ENCODE data around the gene KCTD19.

KCTD19 gene

DNA sequence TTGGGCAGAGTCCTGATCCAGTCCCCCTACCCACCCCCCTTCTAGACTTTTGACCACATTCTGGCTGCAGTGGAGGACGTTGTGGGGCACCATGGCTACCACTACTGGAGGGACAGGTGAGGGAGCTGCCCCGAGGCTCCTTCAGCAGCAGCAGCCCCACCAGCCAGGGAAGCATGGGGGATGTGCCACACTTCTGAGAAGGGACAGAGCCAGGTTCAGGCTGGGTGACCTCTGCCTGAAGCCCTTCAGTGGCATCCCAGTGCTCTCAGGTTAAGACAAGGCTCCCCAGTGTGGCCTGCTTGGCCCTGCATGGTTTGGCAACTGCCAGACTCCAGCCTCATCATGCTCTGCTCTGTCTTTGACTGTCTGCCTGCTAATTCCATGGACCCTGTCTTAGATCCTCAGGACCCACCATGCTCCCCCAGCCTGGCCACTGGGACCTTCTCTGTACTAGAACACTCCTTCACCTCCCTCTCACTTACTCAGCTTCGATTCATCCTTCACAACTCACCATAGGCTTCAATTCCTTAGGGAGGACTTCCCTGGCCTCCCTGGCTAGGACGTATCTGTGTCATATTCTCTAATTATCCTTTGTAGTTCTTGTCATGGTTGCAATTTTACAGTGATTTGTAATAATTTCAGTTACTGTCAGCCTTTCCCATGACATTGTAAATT lies 68.9 kb downstream of the KCTD19 start:
- DNase-seq: no peak

DNA sequence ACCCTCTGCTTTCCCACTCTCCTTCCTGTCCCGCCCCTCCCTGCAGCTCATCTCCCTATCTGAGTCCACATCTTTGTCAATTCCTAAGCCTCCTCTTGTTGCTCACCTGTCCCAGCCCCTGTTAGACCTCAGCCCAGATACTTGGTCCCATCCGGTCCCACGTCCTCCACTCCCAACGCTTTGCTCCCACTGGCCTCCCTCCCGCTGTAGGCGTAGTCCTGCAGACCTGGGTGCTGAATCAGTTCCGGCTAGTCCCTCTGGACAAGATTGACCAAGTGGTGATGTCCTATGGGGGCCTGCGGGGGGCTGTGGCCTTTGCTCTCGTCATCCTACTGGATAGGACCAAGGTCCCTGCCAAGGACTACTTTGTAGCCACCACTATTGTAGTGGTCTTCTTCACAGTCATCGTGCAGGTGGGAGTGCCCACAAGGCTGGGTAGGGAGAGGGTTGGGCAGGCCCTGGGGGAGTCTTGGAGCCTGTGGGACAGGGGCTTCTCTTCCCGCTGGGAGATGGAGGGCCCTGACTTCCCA lies 69.8 kb downstream of the KCTD19 start:
- no peak for DNase-seq

DNA sequence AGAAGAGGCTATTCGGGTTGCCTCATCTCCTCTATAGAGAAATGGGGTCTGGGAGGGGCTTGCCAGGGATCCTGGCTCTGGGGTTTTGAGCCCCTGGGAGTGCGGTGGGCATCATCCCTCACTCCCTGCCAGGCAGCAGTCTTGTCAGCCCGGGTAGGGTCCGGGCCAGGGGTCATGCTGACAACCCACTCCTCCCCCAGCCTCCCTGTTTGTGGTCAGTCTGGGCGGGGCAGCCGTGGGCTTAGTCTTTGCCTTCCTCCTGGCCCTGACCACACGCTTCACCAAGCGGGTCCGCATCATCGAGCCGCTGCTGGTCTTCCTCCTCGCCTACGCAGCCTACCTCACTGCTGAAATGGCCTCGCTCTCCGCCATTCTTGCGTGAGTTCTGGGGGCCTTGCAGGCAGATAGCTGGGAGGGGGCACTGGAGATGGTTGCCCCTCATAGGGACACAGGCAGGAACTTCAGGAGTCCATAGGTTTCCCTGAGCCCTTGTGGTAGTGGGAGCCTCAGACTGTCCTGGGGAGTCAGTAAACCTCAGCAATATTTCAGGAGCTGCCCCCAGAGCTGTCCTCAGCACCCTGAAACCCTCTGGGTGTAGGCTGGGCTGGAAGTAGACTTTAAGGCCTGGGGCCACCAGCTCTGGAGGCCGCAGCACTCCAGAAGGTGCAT lies 70.9 kb downstream of the KCTD19 start:
- DNase-seq: no peak

DNA sequence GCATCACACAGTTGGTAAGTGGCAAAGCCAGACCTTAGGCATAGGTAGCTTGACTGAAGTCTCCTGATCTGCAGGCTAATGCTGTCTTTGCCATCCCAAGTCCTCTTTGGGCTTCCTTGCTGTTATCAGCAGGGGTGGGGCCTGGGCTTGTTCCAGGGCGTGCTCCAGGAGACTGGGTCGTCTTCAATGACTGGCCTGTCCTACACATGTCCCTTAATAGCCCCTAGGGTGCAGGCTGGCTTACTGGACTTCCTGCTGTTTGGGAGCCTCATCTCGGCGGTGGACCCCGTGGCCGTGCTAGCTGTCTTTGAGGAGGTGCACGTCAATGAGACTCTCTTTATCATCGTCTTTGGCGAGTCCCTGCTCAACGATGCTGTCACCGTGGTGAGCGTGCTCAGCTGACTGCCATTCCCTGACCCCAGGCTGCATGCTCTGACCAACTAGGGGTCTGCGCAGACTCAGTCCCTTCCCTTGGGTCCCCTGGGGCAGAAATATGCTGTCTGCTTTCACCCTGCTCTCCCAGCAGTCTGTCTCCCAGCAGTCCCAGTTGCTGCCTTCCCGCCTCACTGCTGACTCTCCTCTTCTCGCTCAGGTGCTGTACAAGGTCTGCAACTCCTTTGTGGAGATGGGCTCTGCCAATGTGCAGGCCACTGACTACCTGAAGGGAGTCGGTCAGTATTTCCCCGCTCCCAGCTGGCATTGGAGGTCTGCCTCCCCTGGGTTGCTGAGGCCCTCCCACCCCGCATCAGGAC lies 71.6 kb downstream of the KCTD19 start:
- DNase-seq: no peak

DNA sequence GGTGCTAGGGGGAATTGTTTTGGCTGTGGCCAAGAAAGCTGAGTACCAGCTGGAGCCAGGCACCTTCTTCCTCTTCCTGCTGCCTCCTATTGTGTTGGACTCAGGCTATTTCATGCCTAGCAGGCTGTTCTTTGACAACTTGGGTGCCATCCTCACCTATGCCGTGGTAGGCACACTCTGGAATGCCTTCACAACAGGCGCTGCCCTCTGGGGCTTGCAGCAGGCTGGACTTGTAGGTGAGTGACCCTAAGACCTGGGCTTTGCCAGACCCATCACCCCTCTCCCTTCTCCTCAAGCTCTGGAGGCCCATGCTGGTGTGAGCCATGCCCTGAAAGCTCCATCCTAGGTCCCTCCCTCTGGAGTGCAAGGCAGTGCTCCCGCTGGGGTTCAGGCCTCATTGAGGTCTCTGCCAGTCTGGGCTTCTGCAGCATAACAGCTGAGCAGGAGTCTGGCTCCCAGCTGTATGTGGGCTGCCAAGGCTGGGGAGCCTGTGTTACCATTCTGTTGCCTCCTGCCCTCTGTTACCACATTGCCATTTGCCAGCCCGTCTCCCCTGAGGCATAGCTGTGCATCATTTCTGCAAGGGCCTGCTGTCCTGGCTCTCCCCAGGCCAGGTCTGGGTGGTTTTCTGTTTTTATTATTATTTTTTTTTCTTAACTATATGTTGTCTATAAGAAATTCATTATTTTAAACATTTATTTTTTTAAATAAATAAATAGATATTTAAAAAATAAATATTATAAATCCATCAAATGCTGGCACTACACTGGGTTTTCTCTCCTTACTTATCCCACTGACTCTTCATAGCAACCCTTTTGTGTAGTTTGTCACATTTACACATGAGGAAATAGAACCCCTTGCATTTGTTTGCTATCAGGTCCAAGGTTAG lies 73.7 kb downstream of the KCTD19 start:
- no peak for DNase-seq

DNA sequence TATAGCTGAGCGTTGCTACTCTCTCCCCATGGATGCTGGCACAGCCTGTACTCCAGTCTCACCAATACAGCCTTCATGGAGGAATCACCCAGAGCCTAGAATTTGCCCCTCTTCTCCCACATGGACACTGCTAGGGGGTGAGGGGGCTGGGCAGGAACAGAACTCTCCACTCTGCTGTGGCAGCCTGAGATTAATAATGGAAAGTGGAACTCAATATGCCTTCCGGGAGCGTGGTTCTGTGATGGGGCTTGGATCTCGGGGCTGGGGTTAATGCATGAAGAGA lies 76.6 kb downstream of the KCTD19 start:
- no peak for DNase-seq

DNA sequence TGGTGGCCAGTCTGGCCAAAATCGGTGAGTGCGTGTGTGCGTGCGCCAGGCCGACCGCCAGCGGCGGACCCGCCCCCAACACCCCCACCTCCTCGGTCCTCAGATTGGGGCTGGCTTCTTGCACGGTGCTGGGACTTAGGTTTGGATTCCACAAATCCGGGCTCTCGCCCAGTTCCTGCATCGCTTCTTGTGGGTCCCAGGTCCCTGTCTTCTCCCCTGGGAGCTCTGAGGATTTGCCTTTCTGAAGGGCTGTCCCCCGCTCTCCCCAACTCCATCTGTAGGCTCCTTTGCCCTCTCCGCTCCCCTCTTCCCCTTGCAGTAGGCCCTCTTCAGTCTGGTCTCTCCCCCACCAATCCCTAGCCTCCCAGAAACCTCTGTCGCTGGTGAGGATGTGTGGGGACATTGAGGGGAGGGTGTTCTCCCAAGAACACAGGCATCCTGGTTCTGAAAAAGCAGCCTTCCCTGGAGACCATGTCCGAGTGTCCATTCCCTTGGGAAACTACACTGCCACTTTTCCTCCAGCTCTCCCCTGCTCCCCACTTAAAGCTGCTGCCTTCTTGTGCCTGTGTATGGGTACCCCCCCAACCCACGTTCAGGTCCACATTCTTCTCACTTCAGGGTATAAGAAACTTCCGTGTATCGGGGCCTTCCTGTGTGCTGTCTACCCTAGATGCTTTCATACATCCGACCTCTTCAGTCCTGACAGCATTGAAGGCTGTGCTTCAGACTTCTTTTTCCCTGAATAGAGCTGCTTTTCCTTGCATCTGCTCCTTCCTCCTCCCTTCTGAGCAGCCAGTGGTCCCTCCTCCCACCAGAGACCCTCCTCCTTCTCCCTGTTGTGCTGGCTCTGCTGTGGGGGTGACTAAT lies 77.1 kb downstream of the KCTD19 start:
- no peak for DNase-seq

DNA sequence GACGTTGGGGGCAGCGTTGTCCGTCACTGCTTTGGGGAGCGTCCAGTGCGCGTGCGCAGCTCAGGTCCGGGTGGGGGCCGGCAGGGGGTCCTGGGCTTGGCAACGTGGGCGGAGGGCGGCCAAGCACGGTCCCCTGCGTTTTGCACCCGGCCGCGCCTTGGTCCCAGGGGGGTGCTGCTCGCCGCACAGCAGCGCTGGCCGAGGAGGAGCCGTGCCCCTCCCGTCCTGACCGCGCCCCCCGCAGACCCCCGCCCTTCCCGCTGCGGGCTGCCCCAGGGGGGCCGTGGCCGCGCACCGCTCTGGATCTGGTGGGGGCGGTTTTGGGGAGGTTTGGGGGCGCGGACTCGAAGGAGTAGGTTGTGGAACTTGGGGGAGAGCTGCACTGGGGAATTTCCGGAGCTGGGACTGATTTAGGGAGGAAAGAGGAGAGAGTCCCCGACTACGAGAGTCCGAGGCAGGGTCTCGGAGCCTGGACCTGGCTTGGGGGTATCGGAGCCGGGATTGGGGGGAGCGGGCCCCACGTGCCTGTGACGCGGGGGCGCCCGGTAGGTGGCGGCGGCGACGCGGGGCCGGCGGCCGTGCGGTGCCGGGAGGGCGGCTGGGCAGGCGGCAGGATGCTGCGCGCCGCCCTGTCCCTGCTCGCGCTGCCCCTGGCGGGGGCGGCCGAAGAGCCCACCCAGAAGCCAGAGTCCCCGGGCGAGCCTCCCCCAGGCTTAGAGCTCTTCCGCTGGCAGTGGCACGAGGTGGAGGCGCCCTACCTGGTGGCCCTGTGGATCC lies 78.0 kb downstream of the KCTD19 start, which contains the start of gene SLC9A5:
TSS of gene SLC9A5 (plus strand) at position 579 of the 777 bp plus-strand sequence. CDS start at position 615, 36 bp downstream.
- peak; percentile 56 for DNase-seq

DNA sequence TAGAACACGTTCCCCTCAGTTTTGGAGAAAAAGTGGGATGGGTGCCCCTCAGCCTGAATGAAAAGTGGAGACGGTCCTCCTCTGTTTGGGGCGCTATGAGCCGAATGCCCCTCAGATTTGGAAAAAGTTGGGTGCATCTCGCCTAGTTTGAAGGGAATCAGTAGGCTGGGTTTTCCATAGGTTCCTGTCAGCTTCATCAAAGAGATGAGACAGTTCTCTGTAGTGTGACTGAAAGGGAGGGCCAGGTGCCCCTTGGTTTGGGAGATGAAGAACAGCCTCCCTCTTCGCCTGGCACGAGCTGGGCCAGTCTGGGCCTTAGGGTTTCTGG lies 78.5 kb downstream of the KCTD19 start:
- DNase-seq: no peak

DNA sequence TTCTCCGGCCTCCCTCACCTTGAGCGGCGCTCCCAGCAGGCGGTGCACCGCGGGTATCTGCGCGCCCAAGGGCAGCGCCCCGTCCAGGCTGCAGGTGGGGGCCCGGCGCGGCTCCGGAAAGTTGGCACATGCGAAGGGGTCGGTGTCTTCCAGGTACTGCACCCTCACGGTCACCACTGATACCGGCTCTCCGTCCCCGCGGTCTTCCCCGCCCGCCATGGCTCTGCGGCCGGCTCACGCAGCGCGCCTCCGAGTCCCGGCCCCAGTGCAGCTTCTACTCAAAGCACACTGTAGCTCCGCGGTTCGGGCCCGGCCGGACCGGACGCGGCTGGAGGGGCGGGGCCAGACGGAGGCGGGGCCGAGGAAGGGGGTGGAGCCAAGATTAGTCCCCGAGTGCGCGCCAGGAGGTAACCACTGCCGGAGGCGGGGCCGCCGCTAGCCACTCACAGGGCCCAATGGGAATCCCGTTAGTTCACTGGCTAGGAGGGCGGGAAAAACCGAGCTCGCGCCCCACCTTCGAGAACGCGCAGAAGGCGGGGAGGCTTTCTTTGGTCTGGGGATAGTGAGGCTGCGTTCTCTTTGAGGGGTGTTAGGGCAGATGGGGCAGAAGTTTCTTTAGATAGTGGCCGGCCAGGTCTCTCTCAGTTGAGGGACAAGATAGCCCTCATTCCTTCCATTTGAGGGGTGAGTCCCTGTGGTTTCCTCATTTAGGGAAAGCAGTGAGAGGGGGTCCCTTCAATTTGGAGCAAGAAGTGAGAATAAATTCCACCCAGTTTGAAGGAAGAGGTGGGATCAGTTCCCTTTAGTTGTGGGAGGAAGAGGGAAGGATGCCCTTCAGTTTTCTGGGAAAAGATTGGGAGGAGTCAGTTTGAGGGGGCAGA lies 79.1 kb downstream of the KCTD19 start, which contains the start of gene FHOD1:
TSS of gene FHOD1 (minus strand) at position 290 of the 881 bp plus-strand sequence. CDS start at position 219, 71 bp downstream.
- peak; percentile 100 for DNase-seq

DNA sequence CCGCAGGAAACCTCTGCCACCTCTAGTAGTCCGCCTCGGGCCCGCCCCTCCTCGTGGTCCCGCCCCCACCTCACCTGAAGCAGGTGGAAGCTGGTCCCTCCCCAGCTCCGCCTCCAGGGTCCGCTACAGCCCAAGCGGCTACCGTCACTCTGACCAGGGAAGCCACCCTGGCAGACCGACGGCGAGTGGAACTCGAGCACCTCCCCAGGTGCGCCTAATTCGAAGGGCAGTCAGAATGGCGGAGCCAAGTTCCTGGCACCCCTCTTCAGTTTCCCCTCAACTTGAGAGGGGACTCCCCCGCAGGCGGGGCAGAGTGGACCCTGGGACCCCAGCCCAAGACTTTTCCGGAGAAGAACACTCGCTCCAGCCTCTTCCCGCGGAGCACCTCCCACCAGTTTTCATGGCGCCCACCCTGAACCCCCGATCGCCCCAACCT lies 79.8 kb downstream of the KCTD19 start:
- peak; percentile 39 for DNase-seq

DNA sequence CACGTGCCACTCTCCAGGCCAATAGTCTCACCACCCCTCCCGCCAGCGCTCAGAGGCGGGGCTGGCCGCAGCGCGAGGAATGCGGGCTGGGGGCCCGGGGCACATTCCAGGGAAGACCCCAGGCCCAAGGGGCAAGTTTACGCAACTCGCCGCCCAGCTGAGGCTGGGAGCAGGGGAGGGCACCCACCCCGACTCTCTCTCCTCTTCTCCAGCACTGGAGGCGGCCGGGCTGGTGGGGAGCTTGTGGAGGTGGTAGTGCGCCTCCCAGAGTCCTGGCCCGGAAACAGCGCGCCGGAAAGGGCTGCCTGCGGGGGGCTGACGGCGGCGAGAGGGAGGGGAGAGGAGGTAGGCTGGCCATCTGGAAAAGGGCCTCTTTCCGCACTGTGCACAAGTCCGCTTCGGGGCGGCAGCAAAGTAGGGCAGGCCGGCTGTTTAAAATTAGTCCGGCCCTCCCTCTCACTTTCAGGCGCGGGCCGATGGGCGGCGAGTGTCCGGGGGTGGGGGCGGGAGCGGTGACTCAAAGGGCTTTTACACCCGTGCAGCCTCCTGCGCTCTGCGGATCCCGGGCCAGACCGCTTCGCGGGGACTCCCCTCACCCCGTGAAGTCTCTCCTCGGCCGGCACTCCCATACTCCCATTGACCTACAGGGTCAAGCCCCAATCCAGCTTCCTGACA lies 80.3 kb downstream of the KCTD19 start:
- DNase-seq: peak; percentile 78

DNA sequence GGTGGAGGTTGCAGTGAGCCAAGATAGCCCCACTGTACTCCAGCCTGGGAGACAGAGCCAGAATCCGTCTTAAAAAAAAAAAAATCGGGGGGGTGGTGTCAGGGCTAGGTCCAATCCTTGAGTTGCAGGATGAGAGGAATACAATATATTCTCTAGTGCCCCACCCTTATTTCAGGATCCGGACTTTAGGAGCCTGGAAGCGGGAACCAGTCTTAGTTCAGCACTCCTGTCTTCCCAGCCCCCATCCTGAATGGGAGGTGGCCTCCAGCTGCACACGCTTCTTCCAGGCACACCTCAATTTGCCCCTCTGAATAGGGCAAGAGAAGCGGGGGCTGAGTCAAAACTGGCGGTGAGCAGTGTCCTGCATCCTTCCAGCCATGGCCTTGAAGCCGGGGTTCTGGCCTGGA lies 80.9 kb downstream of the KCTD19 start:
- no peak for DNase-seq

DNA sequence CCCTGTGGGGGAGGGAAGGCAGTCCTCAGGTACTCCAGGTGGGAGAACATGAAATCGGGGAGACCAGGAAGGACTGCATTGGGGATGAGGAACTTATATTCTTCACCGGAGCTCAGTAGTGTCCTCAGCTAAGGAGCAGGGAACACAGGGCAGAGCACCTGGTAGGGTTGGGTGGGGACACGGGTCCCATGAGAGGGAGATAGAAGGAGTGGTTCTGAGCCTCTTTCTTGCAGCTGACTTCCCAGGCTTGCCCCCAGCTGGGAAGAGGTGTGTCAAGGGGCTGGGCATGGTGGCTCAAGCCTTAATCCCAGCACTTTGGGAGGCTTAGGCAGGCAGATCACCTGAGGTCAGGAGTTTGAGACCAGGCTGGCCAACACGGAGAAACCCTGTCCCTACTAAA lies 81.4 kb downstream of the KCTD19 start:
- no peak for DNase-seq

DNA sequence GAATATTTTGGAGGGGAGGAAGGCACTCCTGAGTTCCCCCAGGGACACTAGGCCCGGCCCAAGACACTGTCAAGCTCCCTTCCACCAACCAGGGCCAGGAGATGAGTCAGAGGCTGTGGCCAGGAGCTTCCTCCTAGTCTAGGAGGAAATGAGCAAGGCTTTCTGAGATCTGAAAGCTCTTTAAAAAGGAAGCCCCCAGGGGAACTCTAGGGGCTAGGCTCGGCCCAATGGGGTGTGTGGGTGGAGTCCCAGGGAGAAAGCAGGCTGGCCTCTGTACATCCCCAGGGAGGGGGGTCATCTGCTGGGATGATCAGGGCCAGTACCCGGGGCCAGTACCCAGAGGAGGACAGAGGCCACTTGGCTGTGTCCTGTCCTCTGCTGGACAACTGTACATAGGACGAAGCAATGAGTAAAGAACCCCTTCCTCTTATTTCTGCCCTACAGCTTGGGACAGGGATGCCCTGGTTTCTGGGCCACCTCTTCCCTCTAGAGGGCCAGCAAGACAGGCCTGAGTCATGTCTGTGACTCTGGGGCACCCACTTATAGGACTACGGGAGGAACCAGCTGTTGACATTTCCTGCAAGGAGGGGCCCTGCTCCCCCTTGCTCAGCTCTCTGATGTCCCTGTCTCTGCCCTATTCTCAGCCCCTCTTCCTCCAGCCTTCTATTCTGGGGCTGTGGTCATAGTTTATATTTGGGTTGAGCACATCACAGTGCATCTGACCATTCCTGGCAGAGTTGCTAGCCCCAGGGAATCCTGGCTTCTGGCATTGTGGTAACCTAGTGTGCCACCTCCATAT lies 82.0 kb downstream of the KCTD19 start:
- peak; percentile 85 for DNase-seq

DNA sequence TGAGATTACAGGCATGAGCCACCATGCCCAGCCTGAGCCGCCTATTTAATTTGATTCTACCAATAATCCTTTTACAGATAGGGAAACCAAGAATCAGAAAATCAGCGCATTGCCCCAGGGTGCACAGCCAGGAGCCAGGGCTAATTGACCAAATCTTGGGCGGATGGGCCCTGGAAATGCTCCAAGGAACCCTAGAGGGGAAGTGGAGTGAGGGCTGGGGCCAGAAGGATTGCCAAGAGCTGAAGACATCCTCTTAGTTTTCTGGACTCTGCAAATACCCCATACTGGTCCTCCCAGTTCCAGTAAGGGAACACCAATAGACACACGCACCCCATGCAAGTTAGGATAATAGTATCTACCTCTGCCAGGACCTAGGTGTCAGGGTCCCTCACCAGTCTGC lies 83.1 kb downstream of the KCTD19 start:
- no peak for DNase-seq

DNA sequence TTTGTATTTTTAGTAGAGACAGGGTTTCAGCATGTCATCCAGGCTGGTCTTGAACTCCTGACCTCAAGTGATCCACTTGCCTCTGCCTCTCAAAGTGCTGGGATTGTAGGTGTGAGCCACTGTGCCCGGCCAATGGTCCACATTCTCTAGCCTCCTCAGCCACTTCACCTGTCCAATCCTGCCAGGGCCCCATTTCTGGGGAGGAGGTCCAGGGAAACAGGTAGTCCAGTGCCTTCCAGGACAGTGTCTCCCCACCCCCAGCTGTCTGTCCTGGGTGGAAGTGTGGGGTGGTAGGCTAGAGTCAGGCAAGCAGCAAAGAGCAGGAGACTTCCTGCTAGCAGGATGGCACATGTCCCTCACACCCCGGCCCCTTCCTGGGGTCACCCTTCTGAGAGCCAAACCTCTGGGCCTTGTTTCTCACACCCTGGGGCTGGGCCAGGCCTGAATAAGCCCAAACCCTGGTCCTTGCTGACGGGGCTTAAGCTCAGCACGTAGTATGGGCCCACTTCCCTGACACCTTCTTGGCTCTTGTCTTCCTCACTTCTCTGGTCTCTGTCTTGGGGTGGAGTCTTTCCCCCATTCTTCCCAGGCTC lies 84.3 kb downstream of the KCTD19 start:
- DNase-seq: no peak

Measured in stimulated activated CD8-positive, alpha-beta memory T cell treated with anti-CD3 and anti-CD28 coated beads, Interleukin-4, amount 100 ng/mL, for 48 hours (primary cell).